ENCODE results near the gene ZBTB20.

GRCh38 chr3:114659109-114660061 lies 487.7 kb downstream of the ZBTB20 start:
- TF ChIP-seq CTCF (IDR thresholded peaks at IDR 0.05) (no peak), POLR2A (IDR thresholded peaks at IDR 0.05) (no peak), POLR2AphosphoS5 (IDR thresholded peaks at IDR 0.05) (no peak)
